Sigmoid colon (tissue), 4 donors: ENCODE results near the gene WWTR1.

Experiments used
- CTCF ChIP-seq, 4 experiments: fragments of 450-650 bp in 3 of 4; fragments of 200-600 bp in 1 of 4; IDR thresholded peaks; one replicate each; pipeline ENCODE4 v1.5.1; 2016 to 2019; ENCODE audit warnings: antibody characterized with exemption in 4 of 4, mild to moderate bottlenecking in 3 of 4, moderate library complexity in 2 of 4
- POLR2A ChIP-seq, 2 donors: fragments of 450-650 bp; IDR thresholded peaks; one replicate each; pipeline ENCODE4 v1.6.1; 2016; ENCODE audit warnings: antibody characterized with exemption in 2 of 2, mild to moderate bottlenecking in 2 of 2, moderate library complexity in 2 of 2
- POLR2AphosphoS5 ChIP-seq, 4 donors: sonication (generic); formaldehyde crosslinking; IDR thresholded peaks; one replicate each; pipeline ENCODE4 v1.6.1; 2017; ENCODE audit warnings: antibody characterized with exemption in 4 of 4

- TF ChIP-seq CTCF (IDR thresholded peaks at IDR 0.05) (no peak), POLR2A (IDR thresholded peaks at IDR 0.05) (no peak), POLR2AphosphoS5 (IDR thresholded peaks at IDR 0.05) (no peak)
Measured at GRCh38 chr3:149653136-149653535, 4.7 kb downstream of the WWTR1 start.
